H1 (cell line): ENCODE results near the gene AGRN. TPM values are rescaled to one million over a fixed set of nuclear protein-coding genes. Genes with fewer than 3 reads are reported as not detected.

Source experiments
- CTCF ChIA-PET: fragments of 300-600 bp; sonication (Branson Sonifier 250); formaldehyde crosslinking; loops from one replicate; lab custom pipeline; 2021; ENCODE audit not compliant: partially characterized antibody; lab: Charles Lee
- POLR2A ChIA-PET: fragments of 300-600 bp; sonication (Branson Sonifier 250); formaldehyde crosslinking; loops from one replicate; lab custom pipeline; 2021; ENCODE audit warnings: inconsistent platforms; ENCODE audit not compliant: partially characterized antibody; lab: Charles Lee
- DNase-seq, 2 experiments: peaks; one replicate each; pipeline versions ENCODE4 v3.0.0 to v3.0.0-alpha.2; 2010 to 2022; ENCODE audit warnings: low spot score in 2 of 2, low read depth in 1 of 2, mixed read lengths in 1 of 2
- FAIRE-seq: peaks from 2 replicates; lab custom pipeline; 2011; peaks lifted over from hg19 to GRCh38; lab: Jason Lieb, UNC
- H2AFZ ChIP-seq: 2 replicates; pipeline ENCODE4 v1.8.1; 2012; ENCODE audit warnings: low read length, inconsistent platforms
- H2AK5ac ChIP-seq: 2 replicates; pipeline ENCODE4 v1.6.1; 2013; ENCODE audit warnings: low read depth, low read length
- H2BK120ac ChIP-seq: replicated peaks from 2 replicates; pipeline ENCODE3; 2013; ENCODE audit warnings: low read depth, low read length, inconsistent platforms
- H2BK12ac ChIP-seq: 2 replicates; pipeline ENCODE4 v1.6.1; 2013; ENCODE audit warnings: low read depth, low read length
- H2BK15ac ChIP-seq: 2 replicates; pipeline ENCODE4 v1.6.1; 2013; ENCODE audit warnings: low read length
- H2BK20ac ChIP-seq: 2 replicates; pipeline ENCODE4 v1.6.1; 2013; ENCODE audit warnings: low read length
- H2BK5ac ChIP-seq: 2 replicates; pipeline ENCODE4 v1.6.1; 2013; ENCODE audit warnings: low read depth, low read length
- H3K14ac ChIP-seq: 2 replicates; pipeline ENCODE4 v1.6.1; 2013; ENCODE audit warnings: inconsistent platforms; ENCODE audit not compliant: insufficient read length
- H3K18ac ChIP-seq: 2 replicates; pipeline ENCODE4 v1.6.1; 2013; ENCODE audit warnings: low read length; ENCODE audit errors: extremely low read depth
- H3K23ac ChIP-seq: 2 replicates; pipeline ENCODE4 v1.6.1; 2013; ENCODE audit warnings: inconsistent platforms; ENCODE audit not compliant: insufficient read length
- H3K23me2 ChIP-seq: 2 replicates; pipeline ENCODE4 v1.6.1; 2013; ENCODE audit warnings: low read depth, low read length
- H3K27ac ChIP-seq: 2 replicates; pipeline ENCODE4 v1.6.1; 2011; ENCODE audit warnings: low read depth, low read length, inconsistent platforms
- H3K27me3 ChIP-seq, 4 experiments: replicated peaks in 1 of 4; 1 replicate in 1 of 4; 2 replicates in 3 of 4; pipeline versions ENCODE4 v1.6.1 to v1.8.1; 2011 to 2013; ENCODE audit warnings: low read length in 3 of 4, mild to moderate bottlenecking in 3 of 4, inconsistent platforms in 2 of 4, mixed read lengths in 2 of 4, moderate library complexity in 1 of 4; ENCODE audit not compliant: control insufficient read depth in 3 of 4, insufficient read depth in 3 of 4; ENCODE audit errors: extremely low read depth in 1 of 4
- H3K36me3 ChIP-seq, 4 experiments: 2 replicates each; pipeline versions ENCODE4 v1.6.1 to v1.8.1; 2011 to 2013; ENCODE audit warnings: mild to moderate bottlenecking in 4 of 4, low read length in 3 of 4, moderate library complexity in 2 of 4, control low read depth in 1 of 4, inconsistent platforms in 1 of 4; ENCODE audit not compliant: insufficient read depth in 4 of 4, control insufficient read depth in 2 of 4
- H3K4ac ChIP-seq: replicated peaks from 2 replicates; pipeline ENCODE3; 2013; ENCODE audit warnings: low read length, low read depth, mixed read lengths, inconsistent platforms; ENCODE audit not compliant: insufficient read length
- H3K4me1 ChIP-seq, 4 experiments: replicated peaks in 1 of 4; 1 replicate in 1 of 4; 2 replicates in 3 of 4; pipeline versions ENCODE4 v1.6.1 to v1.8.1; 2011 to 2013; ENCODE audit warnings: low read length in 3 of 4, inconsistent platforms in 2 of 4, mixed read lengths in 1 of 4; ENCODE audit not compliant: insufficient read depth in 4 of 4, control insufficient read depth in 3 of 4
- H3K4me2 ChIP-seq, 2 experiments: 2 replicates each; pipeline versions ENCODE4 v1.6.1 to v1.8.1; 2011 to 2013; ENCODE audit warnings: low read depth in 2 of 2, low read length in 2 of 2, control low read depth in 1 of 2, inconsistent platforms in 1 of 2, mild to moderate bottlenecking in 1 of 2; ENCODE audit not compliant: insufficient read depth in 1 of 2
- H3K4me3 ChIP-seq, 4 experiments: fragments of 200-600, 300-600 bp in 1 of 4; sonication (generic), shearing (Covaris generic), sonication (Bioruptor Twin) in 1 of 4; 2 replicates each; pipeline versions ENCODE4 v1.5.1 to v1.8.1; 2011 to 2016; ENCODE audit warnings: low read length in 4 of 4, low read depth in 3 of 4, control low read depth in 2 of 4, inconsistent platforms in 2 of 4, mild to moderate bottlenecking in 2 of 4, mixed read lengths in 1 of 4, moderate library complexity in 1 of 4; ENCODE audit not compliant: insufficient read depth in 2 of 4; ENCODE audit errors: extremely low read depth in 1 of 4
- H3K56ac ChIP-seq: replicated peaks from 2 replicates; pipeline ENCODE3; 2013; ENCODE audit warnings: low read depth, mild to moderate bottlenecking, mixed read lengths, low read length, inconsistent platforms; ENCODE audit not compliant: insufficient read length
- H3K79me1 ChIP-seq: 2 replicates; pipeline ENCODE4 v1.6.1; 2013; ENCODE audit warnings: low read depth, low read length, control low read depth
- H3K79me2 ChIP-seq, 2 experiments: 2 replicates each; pipeline versions ENCODE4 v1.6.1 to v1.8.1; 2012 to 2013; ENCODE audit warnings: low read length in 2 of 2, mild to moderate bottlenecking in 2 of 2, inconsistent platforms in 1 of 2; ENCODE audit not compliant: insufficient read depth in 2 of 2, control insufficient read depth in 1 of 2
- H3K9ac ChIP-seq, 4 experiments: replicated peaks in 1 of 4; 1 replicate in 1 of 4; 2 replicates in 3 of 4; pipeline versions ENCODE4 v1.6.1 to v1.8.1; 2011 to 2013; ENCODE audit warnings: low read depth in 3 of 4, low read length in 3 of 4, control low read depth in 2 of 4, mild to moderate bottlenecking in 2 of 4, moderate library complexity in 2 of 4, inconsistent platforms in 1 of 4; ENCODE audit errors: extremely low read depth in 1 of 4
- H3K9me3 ChIP-seq, 2 experiments: 2 replicates each; pipeline versions ENCODE4 v1.6.1 to v1.8.1; 2012 to 2013; ENCODE audit warnings: mild to moderate bottlenecking in 2 of 2, moderate library complexity in 2 of 2, control low read depth in 1 of 2, inconsistent platforms in 1 of 2, low read depth in 1 of 2, low read length in 1 of 2, mixed read lengths in 1 of 2; ENCODE audit not compliant: insufficient read depth in 2 of 2
- H4K20me1 ChIP-seq, 2 experiments: replicated peaks in 1 of 2; 2 replicates each; pipeline versions ENCODE3 to v1.8.1; 2011 to 2013; ENCODE audit warnings: inconsistent platforms in 2 of 2, low read length in 2 of 2, mild to moderate bottlenecking in 1 of 2; ENCODE audit not compliant: insufficient read depth in 2 of 2, control insufficient read depth in 1 of 2
- H4K5ac ChIP-seq: 2 replicates; pipeline ENCODE4 v1.6.1; 2013; ENCODE audit warnings: low read length, low read depth, mixed read lengths, inconsistent platforms; ENCODE audit not compliant: insufficient read length
- H4K8ac ChIP-seq: 2 replicates; pipeline ENCODE4 v1.8.0; 2013; ENCODE audit warnings: mild to moderate bottlenecking, moderate library complexity, low read length, inconsistent platforms; ENCODE audit not compliant: insufficient read depth; ENCODE audit errors: extremely low read depth
- H4K91ac ChIP-seq: replicated peaks from 2 replicates; pipeline ENCODE3; 2013; ENCODE audit warnings: low read length, mixed read lengths, inconsistent platforms; ENCODE audit not compliant: insufficient read length
- CBX5 ChIP-seq: fragments of 300-800, 300-1000 bp; sonication (generic); IDR thresholded peaks from 2 replicates; pipeline ENCODE4 v1.7.1; 2016; ENCODE audit warnings: antibody characterized with exemption, low read length, low read depth
- CHD1 ChIP-seq: IDR thresholded peaks from 2 replicates; pipeline ENCODE4 v1.6.1; 2012; ENCODE audit warnings: low read depth, low read length, improper control_type of control experiment
- FOSL1 ChIP-seq: IDR thresholded peaks from 2 replicates; pipeline ENCODE4 v1.6.1; 2011; ENCODE audit warnings: mild to moderate bottlenecking, low read depth, low read length, moderate library complexity; ENCODE audit not compliant: insufficient read depth
- JUND ChIP-seq: IDR thresholded peaks from 2 replicates; pipeline ENCODE4 v1.6.1; 2011; ENCODE audit warnings: mild to moderate bottlenecking, improper control_type of control experiment, low read length
- KDM5A ChIP-seq: fragments of 200-600 bp; IDR thresholded peaks from 2 replicates; pipeline ENCODE4 v1.7.1; 2012; ENCODE audit warnings: mild to moderate bottlenecking, low read length, inconsistent platforms, mixed read lengths
- MAFK ChIP-seq: IDR thresholded peaks from 2 replicates; pipeline ENCODE4 v1.6.1; 2012; ENCODE audit warnings: low read depth, mild to moderate bottlenecking, improper control_type of control experiment, low read length
- TAF7 ChIP-seq: optimal IDR thresholded peaks from 2 replicates; pipeline ENCODE3; 2011; ENCODE audit warnings: low read depth, mild to moderate bottlenecking, inconsistent platforms, low read length, moderate library complexity, borderline replicate concordance
- WGBS, 2 experiments: shearing (Covaris generic) in 1 of 2; methylation state at CpG; one replicate each; pipeline versions ENCODE4 v1.1.6 to v1.1.7; 2013 to 2015; ENCODE audit warnings: low lambda C conversion rate in 2 of 2, mixed read lengths in 2 of 2, inconsistent platforms in 1 of 2, low coverage in 1 of 2, missing lambda C conversion rate in 1 of 2; ENCODE audit not compliant: insufficient replicate concordance in 2 of 2, insufficient coverage in 1 of 2, insufficient read length in 1 of 2; ENCODE audit errors: extremely low coverage in 1 of 2, missing lambda C conversion rate in 1 of 2; 5-methylcytosine and 5-hydroxymethylcytosine counted together
- polyA plus RNA-seq, 7 experiments: library from polyadenylated mRNA; depleted of rRNA in 3 of 7; stranded (reverse) in 5 of 7; unstranded in 2 of 7; fragments of >200 nt in 5 of 7; fragments of 200-250 nt in 2 of 7; gene quantifications; 1 replicate in 5 of 7; 2 replicates in 1 of 7; 4 replicates in 1 of 7; pipeline versions ENCODE4 v1.2.1 to v1.2.3, GENCODE V29; 2011 to 2013; ENCODE audit warnings: missing spikeins in 2 of 7, mixed read lengths in 2 of 7
- total RNA-seq: library from RNA; stranded (reverse); fragmentation: NEBNext Ultra II Directional; extraction: Animal tissue kit (Norgen Biotek cat#: 25700); gene quantifications from 2 replicates; pipeline ENCODE4 v1.2.1, GENCODE V29; 2021

AGRN gene
- total and polyA plus RNA-seq, 2 of the 8 experiments (the other 6 are each of a cell fraction or from before 2014, with no cell fraction given): 52.3 to 155 TPM

DNA sequence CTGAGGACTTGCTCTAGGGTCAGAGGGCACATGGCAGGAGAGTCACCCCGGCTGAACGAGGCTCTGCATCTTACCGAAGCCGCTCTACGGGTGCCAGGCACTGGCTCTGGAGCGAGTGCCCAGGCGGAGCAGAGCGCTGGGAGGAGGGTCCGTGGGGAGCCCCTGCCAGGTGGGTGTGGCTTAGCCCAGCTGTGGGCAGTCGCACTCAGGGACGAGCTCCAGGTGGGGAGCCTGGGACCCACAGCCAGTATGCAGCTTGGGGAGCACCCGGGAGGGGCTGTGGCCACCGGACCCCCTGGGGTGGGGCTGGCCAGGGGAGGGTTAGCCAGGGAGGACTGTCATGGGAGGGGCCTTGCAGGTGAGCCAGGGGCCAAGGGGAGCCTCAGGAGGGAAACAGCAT, 3.8 kb downstream of the AGRN start:
- H3K18ac ChIP-seq: no peak overlapping the region
- DNase-seq: no peak

More for the DNA sequence above, 3.8 kb downstream of the AGRN start:
- peak overlapping the region; percentile 99 for H2AK5ac ChIP-seq
- peak overlapping the region; percentile 98 for H4K91ac ChIP-seq
- H4K8ac ChIP-seq: 0 out of 2 replicates have a peak overlapping the region, but pooled peaks have one; percentile 51
- no peak overlapping the region for H4K5ac ChIP-seq
- H3K27me3 ChIP-seq: no peaks in the 10 kb centered on the region
- H3K4ac ChIP-seq: no peak overlapping the region
- H2BK120ac ChIP-seq: no peak overlapping the region
- peak overlapping the region in 1 of 2 experiments; percentile 13; a peak in 1 of 4 replicates for H3K4me2 ChIP-seq
- H3K4me1 ChIP-seq: peaks cover 2 to 57% (median 38%) of the 10 kb centered on the region in 4 experiments
- peaks cover 16% of the 10 kb centered on the region for H3K79me1 ChIP-seq
- no peaks in the 10 kb centered on the region for H3K9me3 ChIP-seq
- peaks cover 6 to 19% of the 10 kb centered on the region in 2 experiments for H4K20me1 ChIP-seq
- H2BK12ac ChIP-seq: peak overlapping the region; percentile 99; the same call in 1 of the 2 replicates
- H2BK20ac ChIP-seq: 0 out of 2 replicates have a peak overlapping the region, but pooled peaks have one; percentile 1
- WGBS, 2 experiments: 82% methylated on average over 13 of the region's 13 CpGs; no CpG with 5 or more reads in 1 of the 2 experiments
- H3K4me3 ChIP-seq: no peak overlapping the region
- H2AFZ ChIP-seq: no peak overlapping the region
- H3K36me3 ChIP-seq: peaks cover 0 to 24% (median 5%) of the 10 kb centered on the region in 4 experiments; a peak in 4 of 8 replicates
- H3K27ac ChIP-seq: peak overlapping the region; percentile 20; the same call in 1 of the 2 replicates
- no peak overlapping the region for H3K9ac ChIP-seq
- CTCF ChIA-PET: interaction anchor here (0.8 to 4.2 kb wide), 8 partner anchors 9 to 81 kb away, joined by 3 to 20 read pairs (median 8); partner anchors contain the start of gene ISG15
- H3K23me2 ChIP-seq: peaks cover 8% of the 10 kb centered on the region; the same call in 1 of the 2 replicates
- H3K56ac ChIP-seq: no peak overlapping the region
- no peak overlapping the region for H3K14ac ChIP-seq
- H3K79me2 ChIP-seq: peaks cover 0 to 13% of the 10 kb centered on the region in 2 experiments; a peak in 1 of 4 replicates
- TF ChIP-seq CBX5: no peak
- TF ChIP-seq TAF7: no peak
- no peak for TF ChIP-seq FOSL1
- TF ChIP-seq JUND: no peak
- TF ChIP-seq KDM5A: no peak
- TF ChIP-seq CHD1: no peak
- no peak for TF ChIP-seq MAFK
- POLR2A ChIA-PET: interaction anchor here (1.0 to 14.9 kb wide), 9 partner anchors 8 to 41 kb away, joined by 3 to 245 read pairs (median 6); partner anchors contain the start of genes HES4 and ISG15
- H2BK15ac ChIP-seq: no peak overlapping the region
- FAIRE-seq: no peak
- H3K23ac ChIP-seq: no peak overlapping the region
- H2BK5ac ChIP-seq: peak overlapping the region; percentile 96; the same call in 1 of the 2 replicates
